BE2C (cell line): ENCODE results near the gene NAA15.

Source experiments
- DNase-seq: peaks from one replicate; pipeline ENCODE4 v3.0.0-alpha.2; 2020
- H3K27me3 ChIP-seq: fragments of 250-450 bp; sonication (Bioruptor Pico); 2 replicates; pipeline ENCODE4 v1.5.1; 2020; ENCODE audit warnings: mild to moderate bottlenecking
- H3K36me3 ChIP-seq: fragments of 250-450 bp; sonication (Bioruptor Pico); 2 replicates; pipeline ENCODE4 v1.5.1; 2020; ENCODE audit warnings: mild to moderate bottlenecking
- H3K4me1 ChIP-seq: fragments of 250-450 bp; sonication (Bioruptor Pico); 2 replicates; pipeline ENCODE4 v1.5.1; 2020
- H3K4me3 ChIP-seq: 2 replicates; pipeline ENCODE4 v1.5.1; 2011; ENCODE audit warnings: low read depth, low read length
- H3K9me3 ChIP-seq: fragments of 250-450 bp; sonication (Bioruptor Pico); 2 replicates; pipeline ENCODE4 v1.5.1; 2020
- CTCF ChIP-seq: IDR thresholded peaks from 2 replicates; pipeline ENCODE4 v1.5.1; 2012; ENCODE audit warnings: mild to moderate bottlenecking, low read depth, low read length

NAA15 gene

DNA sequence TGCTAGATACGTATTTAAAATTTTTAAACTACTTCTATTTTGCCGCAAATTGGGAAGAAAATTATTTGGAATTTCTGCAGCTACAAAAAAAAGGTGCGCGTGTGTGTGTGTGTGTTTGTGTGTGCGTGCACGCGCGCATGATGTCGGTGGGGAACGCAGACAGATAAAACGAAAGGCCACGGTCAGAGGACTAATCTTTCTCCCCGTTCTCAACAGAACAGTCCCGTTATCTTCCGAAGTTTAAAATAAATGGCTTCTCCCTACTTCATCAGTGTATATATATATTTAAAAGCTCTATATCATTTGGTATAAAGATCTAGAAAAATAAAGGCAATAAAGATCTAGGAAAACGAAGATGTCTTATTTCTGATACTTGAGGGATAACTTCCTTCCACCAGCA lies 22.8 kb upstream of the NAA15 start:
- H3K9me3 ChIP-seq: no peaks in the 10 kb centered on the region
- no peak for DNase-seq
- no peak overlapping the region for H3K4me3 ChIP-seq
- no peak for TF ChIP-seq CTCF
- H3K36me3 ChIP-seq: no peaks in the 10 kb centered on the region
- H3K4me1 ChIP-seq: peaks cover 7% of the 10 kb centered on the region
- H3K27me3 ChIP-seq: no peaks in the 10 kb centered on the region

DNA sequence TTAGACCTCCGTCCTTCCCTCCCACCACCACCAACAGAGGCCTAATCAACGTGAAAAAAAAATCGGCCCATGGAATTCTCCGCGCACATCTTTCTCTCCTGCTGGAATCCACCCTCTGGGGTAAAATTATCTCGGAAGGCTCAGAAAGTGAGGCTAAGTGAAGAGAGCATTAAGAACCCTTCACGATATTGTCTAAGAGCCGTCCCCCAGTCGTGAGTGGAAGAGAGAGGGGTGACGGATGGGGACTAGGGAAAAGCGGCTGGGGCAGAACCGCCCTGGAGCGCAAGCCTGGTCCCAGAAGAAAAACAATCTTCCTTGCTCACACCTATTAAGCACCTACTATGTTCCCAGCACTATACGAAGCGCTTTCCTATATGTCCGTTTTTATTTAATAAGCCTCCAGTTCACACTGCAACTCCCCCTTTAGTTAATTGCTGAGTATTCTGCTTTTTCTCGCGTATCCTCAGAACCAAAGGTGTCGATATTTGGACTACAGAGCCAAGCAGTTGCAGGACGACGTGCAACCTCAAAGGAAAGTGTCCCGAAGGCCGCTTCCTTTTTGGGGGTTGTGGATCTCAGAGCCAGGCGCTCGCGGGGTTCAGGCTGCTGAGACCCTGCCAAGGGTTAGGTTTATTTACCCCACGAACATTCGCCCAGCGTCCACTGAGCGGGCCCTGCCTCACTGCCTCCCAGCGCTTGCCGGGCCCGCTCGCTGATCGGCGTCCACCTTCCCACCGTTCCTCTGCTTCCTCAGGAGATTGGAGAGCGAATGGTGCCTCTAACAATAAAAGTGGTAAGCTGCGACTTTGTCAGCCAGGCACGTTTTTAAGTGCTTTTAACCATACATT lies 22.2 kb upstream of the NAA15 start:
- peak overlapping the region; percentile 70 for H3K4me3 ChIP-seq
- H3K36me3 ChIP-seq: no peaks in the 10 kb centered on the region
- no peaks in the 10 kb centered on the region for H3K27me3 ChIP-seq
- no peak for TF ChIP-seq CTCF
- DNase-seq: no peak
- H3K9me3 ChIP-seq: no peaks in the 10 kb centered on the region
- H3K4me1 ChIP-seq: peaks cover 7% of the 10 kb centered on the region

DNA sequence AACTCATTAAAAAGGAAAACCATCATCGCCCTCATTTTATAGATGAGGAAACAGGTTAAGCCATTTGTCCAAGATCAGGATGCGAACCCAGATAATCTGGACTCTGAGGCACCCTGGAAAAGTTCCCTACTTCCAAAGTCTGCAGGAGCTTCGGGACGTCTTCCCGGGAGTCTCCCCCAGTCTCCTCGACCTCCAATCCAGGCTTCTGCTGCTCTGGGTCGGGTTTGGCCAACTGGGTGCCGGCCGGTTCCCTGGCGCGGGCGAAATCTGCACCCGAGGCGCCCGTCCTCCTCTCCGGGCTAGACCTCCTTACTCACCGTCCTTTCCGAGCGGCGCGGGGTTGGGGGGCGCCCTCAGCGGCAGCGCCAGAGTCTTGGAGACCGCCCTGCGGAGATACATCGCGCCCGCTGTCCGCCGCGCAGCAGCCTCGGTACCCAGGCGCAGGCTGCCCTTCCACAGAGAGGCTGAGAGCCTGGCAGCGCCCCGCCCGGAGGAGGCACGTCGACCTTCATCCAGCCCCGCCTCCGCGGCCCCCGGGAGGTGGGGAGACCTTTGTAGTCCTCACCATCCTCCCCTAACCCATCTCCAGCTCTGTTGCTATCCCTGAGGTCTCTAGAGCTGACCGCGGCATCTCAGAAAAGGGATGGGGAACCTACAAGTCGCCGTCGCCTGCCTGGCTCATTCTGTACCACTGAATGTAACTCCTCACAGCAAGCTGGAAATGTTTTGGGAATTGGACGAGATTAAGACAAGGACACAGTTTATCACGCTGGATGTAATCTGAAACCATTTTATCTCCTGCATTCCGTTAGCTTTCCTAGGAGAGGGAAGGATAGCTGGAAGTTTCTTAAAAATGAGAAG lies 21.3 kb upstream of the NAA15 start, which contains the start of gene MGARP:
Gene MGARP, minus strand, starts transcription at position 466 of the 861 bp plus-strand sequence. Its CDS starts 67 bp downstream, at position 399.
- H3K9me3 ChIP-seq: no peaks in the 10 kb centered on the region
- no peaks in the 10 kb centered on the region for H3K27me3 ChIP-seq
- no peaks in the 10 kb centered on the region for H3K36me3 ChIP-seq
- H3K4me3 ChIP-seq: peak within 1 kb of the TSS; percentile 70
- H3K4me1 ChIP-seq: peaks cover 6% of the 10 kb centered on the region
- peak; percentile 66 for DNase-seq
- no peak for TF ChIP-seq CTCF

DNA sequence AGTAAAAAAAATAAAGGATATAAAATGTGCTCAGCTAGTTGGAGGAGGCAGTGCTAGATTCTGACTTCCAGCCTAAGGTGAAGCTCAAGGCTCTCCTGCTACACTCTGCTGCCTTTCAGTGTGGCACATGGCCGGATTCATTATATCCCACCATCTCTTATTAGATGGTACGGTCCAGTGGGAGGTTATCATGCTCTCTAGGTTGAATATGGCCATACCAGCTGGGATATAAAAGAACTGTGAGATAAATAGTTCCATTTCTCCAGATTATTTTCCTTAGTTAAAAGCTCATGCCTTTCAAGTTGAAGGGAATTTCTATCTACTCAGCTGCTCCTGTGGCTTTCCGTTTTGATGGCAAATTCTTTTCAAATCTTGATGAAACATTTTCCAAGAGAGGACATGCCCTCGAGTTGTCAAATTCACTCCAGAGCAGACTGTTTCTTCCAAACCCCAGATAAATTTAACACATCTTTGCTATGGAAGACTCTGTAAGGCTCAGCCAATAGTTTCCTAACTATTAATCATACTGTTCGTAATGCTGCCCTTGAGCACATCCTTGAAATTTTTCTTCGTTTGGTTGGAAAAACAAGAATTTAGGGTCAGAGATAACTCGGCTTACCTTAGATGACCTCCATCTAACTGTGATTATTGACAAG lies 19.1 kb upstream of the NAA15 start:
- Histone ChIP-seq H3K36me3 (no peaks in the 10 kb centered on the region), H3K27me3 (no peaks in the 10 kb centered on the region), H3K4me1 (no peaks in the 10 kb centered on the region), H3K9me3 (no peaks in the 10 kb centered on the region), H3K4me3 (no peak overlapping the region)
- DNase-seq: no peak
- no peak for TF ChIP-seq CTCF

DNA sequence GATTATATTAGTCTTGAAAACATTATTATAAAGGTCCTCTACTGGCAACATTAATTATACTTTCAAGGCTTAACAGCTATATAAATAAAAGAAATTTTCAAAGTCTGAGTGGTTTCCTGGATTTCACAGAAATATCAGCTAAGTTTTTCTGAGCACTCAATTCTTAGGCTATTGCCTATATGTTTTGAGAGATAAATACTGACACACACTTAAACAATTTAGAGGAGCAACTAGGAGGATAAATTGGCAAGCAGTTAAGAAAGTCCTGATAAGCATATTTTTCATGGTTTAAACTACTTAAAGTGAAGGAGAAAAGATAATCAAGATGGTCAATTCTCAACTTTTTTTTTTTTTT lies 18.6 kb upstream of the NAA15 start:
- no peak for DNase-seq
- H3K27me3 ChIP-seq: no peaks in the 10 kb centered on the region
- no peaks in the 10 kb centered on the region for H3K36me3 ChIP-seq
- no peak overlapping the region for H3K4me3 ChIP-seq
- no peak for TF ChIP-seq CTCF
- H3K4me1 ChIP-seq: no peaks in the 10 kb centered on the region
- H3K9me3 ChIP-seq: no peaks in the 10 kb centered on the region
